ENCODE measurements around the gene SYNGR1. TPM values are rescaled to one million over a fixed set of nuclear protein-coding genes. Genes with fewer than 3 reads are reported as not detected.
"Not testable (repeated sequence)": the region's sequence is repeated elsewhere in the genome, so short reads cannot be mapped to it uniquely, and the experiment has no call there.

The SYNGR1 gene
- total and polyA plus RNA-seq, 8 donors, result 0.45 to 18.1 (median 6.4) TPM

DNA sequence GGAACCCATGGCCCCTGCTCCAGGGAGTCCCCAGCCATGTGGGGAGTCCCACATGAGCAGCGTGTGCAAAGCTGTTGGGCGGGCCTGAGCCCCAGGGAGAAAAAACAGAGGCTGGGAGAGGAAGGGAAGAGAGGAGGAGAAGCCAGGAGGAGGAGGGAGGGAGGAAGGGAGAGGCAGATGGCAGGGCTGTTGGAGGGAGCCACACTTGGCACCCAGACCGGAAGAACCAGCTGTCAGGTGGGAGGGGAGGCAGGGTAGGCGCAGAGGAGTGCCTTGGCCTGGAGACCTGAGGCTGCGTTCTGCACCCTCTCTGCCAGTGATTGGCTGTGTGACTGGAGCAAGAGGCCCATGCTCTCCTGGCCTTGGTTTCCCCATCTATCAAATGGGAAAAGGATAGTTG lies 6.7 kb downstream of the SYNGR1 start:
- peaks cover 0 to 5% (median 1%) of the 10 kb centered on the region in 4 donors for H3K4me1 ChIP-seq
- no peaks in the 10 kb centered on the region for H3K9me3 ChIP-seq
- H3K27ac ChIP-seq, result no peak overlapping the region
- 66 to 86% (median 80%) methylated on average over 5 of the region's 5 CpGs for WGBS, 5 donors
- no peak overlapping the region for H3K4me3 ChIP-seq
- intact Hi-C loops (cut with DNase I; ENCODE audit: low total_unique reads), result no loop called here
- DNase-seq, result no peak
- H3K36me3 ChIP-seq, result peaks cover 0 to 10% (median 2%) of the 10 kb centered on the region in 4 donors
- no peaks in the 10 kb centered on the region for H3K27me3 ChIP-seq
- TF ChIP-seq CTCF (IDR thresholded peaks at IDR 0.05) (no peak), POLR2A (IDR thresholded peaks at IDR 0.05) (no peak), POLR2AphosphoS5 (IDR thresholded peaks at IDR 0.05) (no peak), EP300 (IDR thresholded peaks at IDR 0.05) (no peak)

- H3K4me3 ChIP-seq, result not testable (repeated sequence)
Measured at GRCh38 chr22:39357110-39358108, 7.6 kb downstream of the SYNGR1 start.

GRCh38 chr22:39358197-39358596 lies 8.4 kb downstream of the SYNGR1 start:
- WGBS, 5 donors, result 72 to 91% (median 80%) methylated on average over 12 to 16 of the region's 17 CpGs

More at GRCh38 chr22:39357110-39358108, 7.6 kb downstream of the SYNGR1 start:
- H3K9me3 ChIP-seq; H3K27ac ChIP-seq; DNase-seq; H3K27me3 ChIP-seq; H3K4me1 ChIP-seq; intact Hi-C loops (cut with DNase I; ENCODE audit: low total_unique reads): not testable (repeated sequence)
- peaks cover 0 to 10% (median 2%) of the 10 kb centered on the region in 4 donors for H3K36me3 ChIP-seq
- 90 to 97% (median 97%) methylated on average over 17 to 39 of the region's 53 CpGs for WGBS, 5 donors

GRCh38 chr22:39359659-39360195 lies 9.9 kb downstream of the SYNGR1 start:
- H3K27me3 ChIP-seq, result no peaks in the 10 kb centered on the region
- DNase-seq, result no peak
- intact Hi-C loops (cut with DNase I; ENCODE audit: low total_unique reads), result no loop called here
- WGBS, 5 donors, result 79 to 92% (median 88%) methylated on average over 9 of the region's 9 CpGs
- no peaks in the 10 kb centered on the region for H3K9me3 ChIP-seq
- peaks cover 0 to 13% (median 12%) of the 10 kb centered on the region in 4 donors for H3K4me1 ChIP-seq
- H3K4me3 ChIP-seq, result no peak overlapping the region
- TF ChIP-seq EP300 (IDR thresholded peaks at IDR 0.05) (no peak), POLR2AphosphoS5 (IDR thresholded peaks at IDR 0.05) (no peak), CTCF (IDR thresholded peaks at IDR 0.05) (no peak), POLR2A (IDR thresholded peaks at IDR 0.05) (no peak)
- no peak overlapping the region for H3K27ac ChIP-seq
- H3K36me3 ChIP-seq, result peaks cover 0 to 10% (median 2%) of the 10 kb centered on the region in 4 donors

More at GRCh38 chr22:39358197-39358596, 8.4 kb downstream of the SYNGR1 start:
- peaks cover 0 to 10% (median 2%) of the 10 kb centered on the region in 4 donors for H3K36me3 ChIP-seq
- H3K4me1 ChIP-seq; H3K27me3 ChIP-seq; H3K27ac ChIP-seq; H3K9me3 ChIP-seq; DNase-seq; intact Hi-C loops (cut with DNase I; ENCODE audit: low total_unique reads); H3K4me3 ChIP-seq: not testable (repeated sequence)

DNA sequence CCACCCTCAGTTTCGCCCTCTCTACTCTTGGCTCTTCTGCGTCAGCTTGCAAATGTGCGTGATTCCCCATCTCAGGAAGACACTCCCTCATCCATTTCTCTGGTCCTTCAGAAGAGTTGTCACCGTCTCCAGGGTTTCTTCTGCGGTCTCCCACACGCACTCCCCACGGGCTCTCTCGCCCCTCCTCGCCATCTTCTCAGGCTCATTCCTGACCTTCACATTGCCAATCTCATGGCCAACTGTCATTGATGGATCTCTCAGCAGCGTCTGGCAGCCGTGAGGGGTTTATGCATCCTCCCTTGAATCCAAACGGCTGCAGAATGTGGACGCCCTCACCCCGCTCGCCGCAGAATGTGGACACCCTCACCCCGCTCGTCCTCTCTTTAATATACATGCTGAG lies 10.5 kb downstream of the SYNGR1 start:
- H3K36me3 ChIP-seq, result peaks cover 0 to 10% (median 2%) of the 10 kb centered on the region in 4 donors
- TF ChIP-seq POLR2A (IDR thresholded peaks at IDR 0.05) (no peak), EP300 (IDR thresholded peaks at IDR 0.05) (no peak), POLR2AphosphoS5 (IDR thresholded peaks at IDR 0.05) (no peak)
- intact Hi-C loops (cut with DNase I; ENCODE audit: low total_unique reads), result no loop called here
- DNase-seq, result no peak
- H3K4me3 ChIP-seq, result no peak overlapping the region
- H3K27me3 ChIP-seq, result no peaks in the 10 kb centered on the region
- H3K4me1 ChIP-seq, result peaks cover 0 to 18% (median 12%) of the 10 kb centered on the region in 4 donors
- no peak overlapping the region for H3K27ac ChIP-seq
- WGBS, 5 donors, result 86 to 94% (median 89%) methylated on average over 18 of the region's 18 CpGs
- H3K9me3 ChIP-seq, result no peaks in the 10 kb centered on the region

Measured in stomach (tissue), 9 donors.